HepG2 (cell line): ENCODE measurements around the gene CARD8.
"Not testable (repeated sequence)": the region's sequence is repeated elsewhere in the genome, so short reads cannot be mapped to it uniquely, and the experiment has no call there.

Source experiments
- FOXO1 ChIP-seq: sonication (generic); formaldehyde crosslinking; IDR thresholded peaks from 2 replicates; pipeline ENCODE4 v1.4.0; 2020; ENCODE audit warnings: missing genetic modification reagents
- NR1H2 ChIP-seq: sonication (generic); formaldehyde crosslinking; IDR thresholded peaks from 2 replicates; pipeline ENCODE4 v1.8.1; 2022; ENCODE audit warnings: low read depth, missing genetic modification reagents, borderline replicate concordance
- ZGPAT ChIP-seq: IDR thresholded peaks from 2 replicates; pipeline ENCODE4 v1.6.1; 2016; ENCODE audit warnings: mild to moderate bottlenecking
- TF ChIP-seq, protein P1 (sequence below): sonication (generic); formaldehyde crosslinking; IDR thresholded peaks from 2 replicates; pipeline ENCODE4 v1.8.1; 2023; ENCODE audit warnings: missing genetic modification reagents, inconsistent platforms, borderline replicate concordance

- TF ChIP-seq FOXO1, ZGPAT, NR1H2 (CRISPR knock-in tag): not testable (repeated sequence)
- TF ChIP-seq, protein P1, sequence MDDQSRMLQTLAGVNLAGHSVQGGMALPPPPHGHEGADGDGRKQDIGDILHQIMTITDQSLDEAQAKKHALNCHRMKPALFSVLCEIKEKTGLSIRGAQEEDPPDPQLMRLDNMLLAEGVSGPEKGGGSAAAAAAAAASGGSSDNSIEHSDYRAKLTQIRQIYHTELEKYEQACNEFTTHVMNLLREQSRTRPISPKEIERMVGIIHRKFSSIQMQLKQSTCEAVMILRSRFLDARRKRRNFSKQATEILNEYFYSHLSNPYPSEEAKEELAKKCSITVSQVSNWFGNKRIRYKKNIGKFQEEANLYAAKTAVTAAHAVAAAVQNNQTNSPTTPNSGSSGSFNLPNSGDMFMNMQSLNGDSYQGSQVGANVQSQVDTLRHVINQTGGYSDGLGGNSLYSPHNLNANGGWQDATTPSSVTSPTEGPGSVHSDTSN (CRISPR knock-in tag), result not testable (repeated sequence)
Observed at GRCh38 chr19:48220784-48221183, 34.9 kb downstream of the CARD8 start.
